GM10248 (cell line): ENCODE measurements around the gene JMJD8.

ENCODE experiments used
- CTCF ChIA-PET: fragments of 300-600 bp; sonication (Branson Sonifier 250); formaldehyde crosslinking; extraction: SDS; loops from one replicate; lab custom pipeline; 2021; ENCODE audit warnings: antibody characterized with exemption; lab: Yijun Ruan, JAX
- POLR2A ChIA-PET: fragments of 350-650 bp; sonication (Branson Sonifier 250); formaldehyde crosslinking; extraction: SDS; loops from one replicate; lab custom pipeline; 2020; ENCODE audit warnings: antibody characterized with exemption; lab: Yijun Ruan, JAX
- DNase-seq: peaks from one replicate; pipeline ENCODE4 v3.0.0; 2012; ENCODE audit errors: extremely low spot score
- CTCF ChIP-seq: IDR thresholded peaks from 2 replicates; pipeline ENCODE4 v1.5.1; 2012; ENCODE audit warnings: mild to moderate bottlenecking, low read depth; ENCODE audit errors: extremely low read depth, missing control alignments, control extremely low read depth

Gene JMJD8

GRCh38 chr16:729768-730665 is 45.9 kb upstream of the JMJD8 start:
- no peak for DNase-seq
- POLR2A ChIA-PET = no interaction called here
- CTCF ChIA-PET = interaction anchor here (1.3 to 2.1 kb wide), 4 partner anchors 9 to 55 kb away, joined by 4 to 11 read pairs (median 6); partner anchors contain the start of genes ANTKMT and CIAO3
- no peak for TF ChIP-seq CTCF

GRCh38 chr16:728890-729744 is 45.0 kb upstream of the JMJD8 start:
- no peak for DNase-seq
- POLR2A ChIA-PET = no interaction called here
- no peak for TF ChIP-seq CTCF
- CTCF ChIA-PET = interaction anchor here (1.3 to 2.1 kb wide), 3 partner anchors 8 to 56 kb away, joined by 4 to 11 read pairs (median 6); partner anchors contain the start of gene ANTKMT

DNA sequence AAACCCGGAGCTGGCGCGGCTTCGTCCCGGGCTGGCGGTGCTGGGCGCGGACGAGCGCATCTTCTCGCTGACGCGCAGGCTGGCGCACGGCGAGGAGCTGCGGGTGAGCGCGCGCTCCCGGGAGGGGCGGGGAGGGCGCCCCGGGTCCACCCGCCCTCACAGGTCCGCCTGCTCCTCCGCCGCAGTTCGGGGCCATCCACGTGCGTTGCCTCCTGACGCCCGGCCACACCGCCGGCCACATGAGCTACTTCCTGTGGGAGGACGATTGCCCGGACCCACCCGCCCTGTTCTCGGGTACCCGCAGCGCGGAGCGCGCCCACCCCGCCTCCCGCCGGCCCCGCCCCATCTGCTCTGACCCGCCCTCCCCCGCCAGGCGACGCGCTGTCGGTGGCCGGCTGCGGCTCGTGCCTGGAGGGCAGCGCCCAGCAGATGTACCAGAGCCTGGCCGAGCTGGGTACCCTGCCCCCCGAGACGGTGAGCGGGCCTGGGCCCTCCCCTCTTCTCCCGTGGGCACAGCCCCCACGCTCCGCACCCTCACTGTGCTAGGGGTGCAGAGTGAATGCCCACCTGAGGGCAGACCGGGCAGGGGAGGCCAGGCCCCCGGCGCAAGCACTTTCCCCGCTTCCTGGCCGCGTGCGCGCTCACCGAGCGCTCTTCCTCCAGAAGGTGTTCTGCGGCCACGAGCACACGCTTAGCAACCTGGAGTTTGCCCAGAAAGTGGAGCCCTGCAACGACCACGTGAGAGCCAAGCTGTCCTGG is 44.2 kb upstream of the JMJD8 start:
- DNase-seq = peak; percentile 83
- CTCF ChIA-PET = interaction anchor here (1.2 to 1.5 kb wide), 2 partner anchors 12 to 57 kb away, joined by 3 to 5 read pairs; partner anchors contain the start of gene CIAO3
- POLR2A ChIA-PET = interaction anchor here (0.9 kb wide), 1 partner anchor 48 kb away, joined by 7 read pairs; the partner anchor contains the start of gene STUB1
- no peak for TF ChIP-seq CTCF

DNA sequence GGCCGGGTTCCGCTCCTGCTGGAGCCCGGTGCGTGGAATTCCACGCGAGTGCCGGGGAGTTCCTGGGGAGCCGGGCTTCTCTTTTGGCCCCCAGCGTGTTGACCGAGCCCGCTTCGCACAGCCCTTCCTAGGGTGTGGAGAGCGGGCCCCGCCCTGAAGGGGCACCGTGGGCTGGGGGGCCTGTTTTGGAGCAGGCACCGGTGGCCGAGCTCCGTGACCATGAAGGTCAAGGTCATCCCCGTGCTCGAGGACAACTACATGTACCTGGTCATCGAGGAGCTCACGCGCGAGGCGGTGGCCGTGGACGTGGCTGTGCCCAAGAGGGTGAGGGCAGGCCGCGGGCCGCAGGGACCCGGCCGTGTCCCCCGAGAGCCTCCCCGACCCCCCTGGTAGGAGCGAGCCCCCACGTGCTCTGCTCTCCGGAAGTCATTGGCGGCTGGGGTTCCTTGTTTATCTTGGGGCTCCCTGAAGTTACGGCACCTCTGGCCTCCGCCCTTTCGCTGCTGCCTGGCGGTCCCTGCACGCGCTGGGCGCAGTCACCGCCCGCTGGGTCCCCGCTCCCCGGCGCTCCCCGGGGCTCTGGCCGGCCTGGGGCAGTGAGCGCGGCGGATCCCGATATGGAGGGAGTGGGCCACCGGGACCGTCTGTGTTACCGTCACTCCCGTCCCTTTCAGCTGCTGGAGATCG is 43.3 kb upstream of the JMJD8 start:
- no peak for DNase-seq
- ChIA-PET CTCF (interaction anchor here (1.2 to 8.0 kb wide), 4 partner anchors 12 to 58 kb away, joined by 3 to 59 read pairs (median 8); partner anchors contain the start of genes CIAO3 and METRN), POLR2A (interaction anchor here (0.9 to 1.2 kb wide), 2 partner anchors 9 to 47 kb away, joined by 5 to 7 read pairs; partner anchors contain the start of gene STUB1)
- no peak for TF ChIP-seq CTCF

- no peak for TF ChIP-seq CTCF
- POLR2A ChIA-PET = interaction anchor here (1.2 kb wide), 1 partner anchor 9 kb away, joined by 5 read pairs; no protein-coding TSS in a partner anchor
- DNase-seq = peak; percentile 81
- CTCF ChIA-PET = interaction anchor here (2.5 to 8.0 kb wide), 3 partner anchors 11 to 59 kb away, joined by 12 to 59 read pairs (median 14); partner anchors contain the start of gene METRN
Observed at GRCh38 chr16:726438-727290, 42.5 kb upstream of the JMJD8 start, which contains the start of the genes CCDC78 and HAGHL. CCDC78 (minus strand) TSS chr16:726443; CDS start chr16:726367, 76 bp downstream. HAGHL (plus strand) TSS chr16:727106; CDS start chr16:727510, 404 bp downstream.
